GM18520 (cell line): ENCODE results near the gene LUC7L3.
A peak's percentile ranks its signal among the peaks of the same experiment; 100 is the strongest.
"Not testable (repeated sequence)": the region's sequence is repeated elsewhere in the genome, so short reads cannot be mapped to it uniquely, and the experiment has no call there.

Source experiments
- ATAC-seq: cut with Tn5 transposase; IDR thresholded peaks from one replicate; pipeline ENCODE4 v1.9.1; 2021; ENCODE audit not compliant: unreplicated experiment

The LUC7L3 gene, protein sequence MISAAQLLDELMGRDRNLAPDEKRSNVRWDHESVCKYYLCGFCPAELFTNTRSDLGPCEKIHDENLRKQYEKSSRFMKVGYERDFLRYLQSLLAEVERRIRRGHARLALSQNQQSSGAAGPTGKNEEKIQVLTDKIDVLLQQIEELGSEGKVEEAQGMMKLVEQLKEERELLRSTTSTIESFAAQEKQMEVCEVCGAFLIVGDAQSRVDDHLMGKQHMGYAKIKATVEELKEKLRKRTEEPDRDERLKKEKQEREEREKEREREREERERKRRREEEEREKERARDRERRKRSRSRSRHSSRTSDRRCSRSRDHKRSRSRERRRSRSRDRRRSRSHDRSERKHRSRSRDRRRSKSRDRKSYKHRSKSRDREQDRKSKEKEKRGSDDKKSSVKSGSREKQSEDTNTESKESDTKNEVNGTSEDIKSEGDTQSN

DNA sequence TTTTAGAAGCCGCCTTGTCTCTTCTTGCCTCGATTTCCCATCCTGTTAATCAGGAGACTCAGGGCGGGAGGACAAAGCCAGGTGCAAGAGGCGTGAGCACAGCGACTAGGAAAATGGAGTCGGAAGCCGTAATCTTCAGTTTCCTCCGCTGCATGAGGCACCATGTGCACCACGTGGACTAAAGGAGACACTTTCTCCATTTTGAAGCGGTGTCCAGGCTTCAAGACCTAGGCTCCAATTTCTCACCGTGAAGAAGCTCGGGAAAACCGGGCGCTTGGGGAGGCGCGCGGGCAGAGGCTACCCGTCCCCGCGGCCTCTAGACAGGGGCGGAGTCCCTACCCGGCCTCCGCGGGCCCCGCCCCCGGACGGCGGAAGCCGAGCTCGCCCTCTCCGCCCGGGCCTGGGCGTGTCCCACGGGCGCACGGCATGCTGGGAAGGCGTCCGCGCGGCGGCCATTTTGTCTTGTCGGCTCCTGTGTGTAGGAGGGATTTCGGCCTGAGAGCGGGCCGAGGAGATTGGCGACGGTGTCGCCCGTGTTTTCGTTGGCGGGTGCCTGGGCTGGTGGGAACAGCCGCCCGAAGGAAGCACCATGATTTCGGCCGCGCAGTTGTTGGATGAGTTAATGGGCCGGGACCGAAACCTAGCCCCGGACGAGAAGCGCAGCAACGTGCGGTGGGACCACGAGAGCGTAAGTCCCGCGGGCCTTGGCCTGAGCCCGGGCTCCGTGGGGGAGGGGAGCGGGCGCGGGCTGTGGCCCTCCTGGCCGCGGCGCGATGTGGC lies at the start of gene LUC7L3:
TSS of gene LUC7L3 (plus strand) at position 460 of the 780 bp plus-strand sequence. CDS start at position 590, 130 bp downstream.
- ATAC-seq: peak; percentile 87

DNA sequence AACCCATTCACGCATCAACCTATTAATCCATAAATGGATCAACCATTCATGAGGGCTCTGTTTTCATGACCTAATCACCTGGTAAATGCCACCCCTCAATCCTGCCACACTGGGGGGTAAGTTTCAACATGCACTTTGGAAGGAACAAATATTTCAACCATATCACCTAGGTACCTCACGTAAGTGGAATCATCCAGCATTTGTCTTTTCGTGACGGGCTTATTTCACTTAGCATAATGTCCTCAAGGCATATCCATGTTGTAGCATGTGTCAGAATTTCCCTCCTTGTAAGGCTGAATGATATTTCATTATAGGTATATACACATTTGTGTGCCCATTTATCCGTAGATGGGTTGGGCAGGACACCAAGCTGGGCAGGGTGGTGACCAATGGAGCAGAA lies 47.3 kb upstream of the LUC7L3 start:
- ATAC-seq: no peak

DNA sequence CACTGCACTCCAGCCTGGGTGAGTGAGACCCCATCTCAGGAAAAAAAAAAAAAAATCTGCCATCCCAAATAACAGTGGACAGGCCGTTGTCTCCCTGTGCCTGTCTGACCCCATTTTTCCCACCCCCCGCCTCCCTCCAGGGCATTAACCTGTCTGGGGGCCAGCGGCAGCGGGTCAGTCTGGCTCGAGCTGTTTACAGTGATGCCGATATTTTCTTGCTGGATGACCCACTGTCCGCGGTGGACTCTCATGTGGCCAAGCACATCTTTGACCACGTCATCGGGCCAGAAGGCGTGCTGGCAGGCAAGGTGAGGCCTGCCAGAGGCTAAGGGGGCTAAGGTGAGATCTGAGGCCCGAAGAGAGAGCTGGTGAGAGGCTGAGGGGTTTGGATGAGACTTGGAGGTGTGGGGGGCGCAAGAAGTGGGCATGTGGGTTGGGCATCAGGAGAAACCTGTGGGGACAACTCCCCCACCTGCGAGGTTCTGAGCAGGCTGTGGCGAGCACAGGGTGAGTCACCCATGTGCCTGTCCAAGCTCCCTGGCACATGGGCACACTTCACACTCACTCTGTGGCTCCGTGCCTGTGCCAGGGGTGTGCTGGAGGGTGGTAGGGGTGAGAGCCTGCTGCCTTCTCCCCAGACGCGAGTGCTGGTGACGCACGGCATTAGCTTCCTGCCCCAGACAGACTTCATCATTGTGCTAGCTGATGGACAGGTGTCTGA lies 46.4 kb upstream of the LUC7L3 start:
- no peak for ATAC-seq

DNA sequence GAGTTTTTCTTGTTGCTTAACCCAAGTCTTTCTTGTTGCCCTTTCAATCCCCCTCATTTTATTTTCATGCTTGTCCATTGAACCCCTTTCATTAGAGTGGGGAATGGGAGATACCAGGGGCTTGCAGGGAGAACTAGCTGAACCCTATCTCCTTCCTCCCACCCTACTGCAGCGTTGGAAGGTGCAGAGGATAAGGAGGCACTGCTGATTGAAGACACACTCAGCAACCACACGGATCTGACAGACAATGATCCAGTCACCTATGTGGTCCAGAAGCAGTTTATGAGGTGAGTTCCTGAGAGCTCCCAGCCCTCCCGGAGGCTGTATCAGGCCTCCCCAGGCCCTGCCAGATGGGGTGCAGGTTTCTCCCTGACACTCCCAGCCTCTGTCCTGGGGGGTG lies 44.2 kb upstream of the LUC7L3 start:
- no peak for ATAC-seq

DNA sequence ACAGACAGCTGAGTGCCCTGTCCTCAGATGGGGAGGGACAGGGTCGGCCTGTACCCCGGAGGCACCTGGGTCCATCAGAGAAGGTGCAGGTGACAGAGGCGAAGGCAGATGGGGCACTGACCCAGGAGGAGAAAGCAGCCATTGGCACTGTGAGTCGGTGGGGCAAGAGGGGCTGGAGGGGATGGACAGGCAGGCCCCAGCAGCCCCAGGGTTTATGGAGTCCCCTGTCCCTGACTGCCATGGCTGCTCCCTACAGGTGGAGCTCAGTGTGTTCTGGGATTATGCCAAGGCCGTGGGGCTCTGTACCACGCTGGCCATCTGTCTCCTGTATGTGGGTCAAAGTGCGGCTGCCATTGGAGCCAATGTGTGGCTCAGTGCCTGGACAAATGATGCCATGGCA lies 43.8 kb upstream of the LUC7L3 start:
- no peak for ATAC-seq

DNA sequence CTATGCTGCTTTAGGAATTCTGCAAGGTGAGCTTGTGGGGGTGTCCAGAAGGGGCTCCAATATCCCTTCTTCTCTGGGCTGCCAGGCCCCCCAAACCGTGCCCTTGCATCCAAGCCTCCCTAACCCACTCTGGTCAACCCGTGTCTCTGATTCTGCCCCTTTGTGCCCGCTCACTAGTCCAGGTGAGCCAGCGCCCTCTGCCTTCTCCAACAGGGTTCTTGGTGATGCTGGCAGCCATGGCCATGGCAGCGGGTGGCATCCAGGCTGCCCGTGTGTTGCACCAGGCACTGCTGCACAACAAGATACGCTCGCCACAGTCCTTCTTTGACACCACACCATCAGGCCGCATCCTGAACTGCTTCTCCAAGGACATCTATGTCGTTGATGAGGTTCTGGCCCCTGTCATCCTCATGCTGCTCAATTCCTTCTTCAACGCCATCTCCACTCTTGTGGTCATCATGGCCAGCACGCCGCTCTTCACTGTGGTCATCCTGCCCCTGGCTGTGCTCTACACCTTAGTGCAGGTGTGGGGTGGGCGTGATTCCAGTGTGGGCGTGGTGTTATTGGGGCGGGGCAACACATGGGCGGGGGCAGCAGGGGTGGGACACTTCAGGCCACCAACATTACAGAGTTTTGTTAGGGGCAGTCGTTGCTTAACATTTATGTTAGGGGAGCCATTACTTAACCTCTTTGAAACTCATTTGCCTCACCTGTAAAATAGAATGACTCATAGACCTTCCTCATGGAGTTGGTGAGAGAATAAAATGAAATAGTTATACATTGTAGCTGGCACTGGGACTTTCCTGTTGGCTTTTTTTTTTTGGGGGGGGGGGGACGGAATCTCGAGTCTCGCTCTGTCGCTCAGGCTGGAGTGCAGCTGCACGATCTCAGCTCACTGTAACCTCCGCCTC lies 43.1 kb upstream of the LUC7L3 start:
- no peak for ATAC-seq

DNA sequence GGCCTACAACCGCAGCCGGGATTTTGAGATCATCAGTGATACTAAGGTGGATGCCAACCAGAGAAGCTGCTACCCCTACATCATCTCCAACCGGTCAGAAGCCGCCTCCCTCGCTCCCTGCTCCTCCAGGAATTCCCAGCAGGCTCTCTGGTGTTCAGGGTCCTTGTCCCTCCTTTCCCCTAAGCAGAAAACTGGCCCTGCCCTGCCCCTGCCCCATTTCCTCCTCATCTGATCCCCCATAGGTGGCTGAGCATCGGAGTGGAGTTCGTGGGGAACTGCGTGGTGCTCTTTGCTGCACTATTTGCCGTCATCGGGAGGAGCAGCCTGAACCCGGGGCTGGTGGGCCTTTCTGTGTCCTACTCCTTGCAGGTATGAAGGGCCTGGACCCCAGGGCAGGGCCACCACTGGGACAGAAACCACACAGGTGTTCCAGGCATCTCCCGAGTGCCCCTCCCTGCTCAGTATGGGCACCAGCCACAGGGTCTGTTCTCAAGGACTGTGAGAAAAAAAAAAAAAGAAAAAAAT lies 41.5 kb upstream of the LUC7L3 start:
- no peak for ATAC-seq

DNA sequence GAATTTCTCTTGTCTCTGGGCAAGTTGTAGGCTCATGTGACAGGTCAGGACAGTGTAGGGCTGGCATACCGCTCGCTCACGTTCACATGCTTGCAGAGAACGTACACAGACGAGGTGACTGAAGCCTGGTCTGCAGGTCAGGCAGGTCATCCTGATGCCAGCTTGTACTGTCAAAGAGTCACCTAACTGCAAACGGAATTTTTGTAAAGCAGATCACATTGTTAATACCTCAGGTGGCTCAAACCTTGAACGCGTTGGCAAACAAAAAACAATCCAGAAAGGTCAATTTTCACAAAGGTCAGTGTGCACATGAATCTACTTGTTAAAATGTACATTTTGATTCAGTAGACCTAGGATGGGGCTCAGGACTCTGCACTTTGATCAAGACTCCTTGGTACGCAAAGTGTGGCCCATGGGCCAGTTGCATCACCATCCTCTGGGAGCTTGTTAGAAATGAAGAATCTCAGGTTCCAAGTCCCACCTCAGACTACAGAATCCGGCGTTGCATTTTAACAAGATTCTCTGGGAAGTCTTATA lies 40.3 kb upstream of the LUC7L3 start:
- no peak for ATAC-seq

DNA sequence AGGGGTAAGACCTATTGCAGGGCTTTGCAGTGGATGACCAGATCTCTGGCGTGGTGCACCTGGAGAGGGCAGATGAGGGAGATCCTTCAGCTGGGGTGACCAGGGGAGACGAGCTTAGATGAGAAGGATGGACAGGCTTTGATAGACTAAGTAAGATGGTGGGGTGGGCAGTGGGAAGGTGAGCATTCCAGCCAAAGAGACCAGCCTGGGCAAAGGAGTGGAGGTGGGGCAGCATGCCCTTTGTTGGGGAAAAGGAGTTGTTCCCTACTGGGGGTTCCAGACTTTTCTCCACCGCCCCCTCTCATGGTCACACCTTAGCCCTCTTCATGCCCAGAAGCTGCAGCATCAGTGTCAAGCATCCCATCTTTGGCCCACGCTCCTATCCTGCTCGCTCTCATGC lies 39.3 kb upstream of the LUC7L3 start:
- ATAC-seq: no peak

DNA sequence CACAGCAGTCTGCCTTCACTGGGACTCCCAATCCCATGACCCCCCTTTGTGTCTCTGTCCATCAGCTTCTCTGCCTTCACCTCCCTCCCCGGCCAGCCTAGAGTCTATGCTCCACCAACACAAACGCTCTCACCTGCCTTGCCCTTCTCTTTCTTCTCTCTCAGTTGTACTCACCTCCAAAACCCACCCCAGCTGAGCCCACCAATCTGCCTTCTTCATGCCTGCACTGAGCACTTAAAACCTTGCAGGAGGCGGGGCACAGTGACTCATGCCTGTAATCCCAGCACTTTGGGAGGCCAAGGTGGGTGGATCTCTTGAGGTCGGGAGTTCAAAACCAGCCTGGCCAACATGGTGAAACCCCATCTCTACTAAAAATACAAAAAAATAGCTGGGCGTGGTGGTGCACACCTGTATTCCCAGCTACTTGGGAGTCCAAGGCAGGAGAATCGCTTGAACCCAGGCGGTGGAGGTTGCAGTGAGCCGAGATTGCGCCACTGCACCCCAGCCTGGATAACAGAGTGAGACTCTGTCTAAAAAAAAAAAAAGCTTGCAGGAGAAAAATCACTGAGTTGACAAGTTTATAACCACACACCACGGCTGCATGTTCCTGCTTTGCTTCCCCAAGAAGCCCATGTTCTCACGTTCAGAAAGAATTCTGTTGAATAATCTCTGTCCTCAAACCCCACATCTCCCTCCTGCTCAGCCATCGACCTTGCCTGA lies 38.7 kb upstream of the LUC7L3 start:
- ATAC-seq: not testable (repeated sequence)

DNA sequence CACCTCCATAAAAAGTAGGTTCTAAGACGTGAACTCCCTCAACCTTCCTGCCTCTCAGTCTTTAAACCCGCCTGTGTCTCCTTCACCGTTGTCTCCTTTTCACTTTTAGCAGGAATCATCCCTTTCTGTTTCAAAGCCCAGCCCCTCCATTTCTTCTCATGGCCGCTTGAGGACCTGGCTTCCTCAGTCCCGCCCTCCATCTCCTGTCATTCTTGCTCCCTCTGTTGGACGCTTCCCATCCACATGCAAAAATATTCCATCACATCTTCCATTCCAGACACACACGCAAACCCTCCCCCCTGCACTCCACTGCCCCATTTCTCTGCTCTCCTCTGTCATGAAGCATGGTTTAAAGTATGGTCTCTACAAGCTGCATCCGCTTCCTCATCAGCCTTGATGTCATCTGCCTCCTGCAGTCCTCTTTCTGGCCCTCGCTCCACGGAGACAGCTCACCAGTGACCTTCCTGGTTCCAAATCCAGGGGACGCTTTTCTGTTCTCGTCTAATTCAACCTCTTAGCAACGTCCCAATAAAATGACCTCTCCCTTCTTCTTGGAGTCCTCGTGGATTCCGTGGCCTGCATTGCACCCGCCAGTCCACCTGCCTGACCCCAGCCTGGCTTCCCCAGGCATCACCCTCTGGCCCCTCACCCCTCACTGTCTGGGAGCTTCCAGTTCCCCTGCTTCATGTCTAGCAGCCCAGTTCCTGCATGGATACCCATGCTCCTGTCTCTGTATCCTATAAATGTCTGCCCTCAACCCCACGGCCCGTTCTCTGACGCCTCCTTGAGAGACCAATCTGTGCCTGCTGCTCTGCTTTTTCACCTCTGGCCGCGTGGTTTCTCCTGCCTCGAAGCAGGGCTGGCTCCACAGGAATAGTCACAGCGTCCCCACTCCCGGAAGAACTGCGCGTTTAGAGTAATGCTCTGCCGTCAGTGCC lies 37.9 kb upstream of the LUC7L3 start:
- no peak for ATAC-seq

DNA sequence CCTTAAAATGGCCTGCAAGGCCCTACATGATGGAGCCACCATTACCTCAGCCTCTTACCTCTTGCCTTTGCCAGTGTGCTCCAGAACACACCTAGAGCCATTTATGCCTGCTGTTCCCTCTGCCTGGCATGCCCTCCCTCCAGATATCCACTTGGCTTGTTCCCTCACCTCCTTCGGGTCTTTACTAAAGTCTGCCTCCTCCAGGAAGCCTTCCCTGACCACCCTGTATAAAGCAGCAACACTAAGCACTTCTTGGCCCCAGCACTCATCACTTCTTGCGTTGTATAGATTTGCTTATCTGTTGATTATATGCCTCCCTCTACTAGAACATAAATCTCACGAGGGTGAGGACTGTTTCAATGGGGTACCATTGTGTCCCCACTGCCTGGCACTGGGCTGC lies 37.0 kb upstream of the LUC7L3 start:
- no peak for ATAC-seq

DNA sequence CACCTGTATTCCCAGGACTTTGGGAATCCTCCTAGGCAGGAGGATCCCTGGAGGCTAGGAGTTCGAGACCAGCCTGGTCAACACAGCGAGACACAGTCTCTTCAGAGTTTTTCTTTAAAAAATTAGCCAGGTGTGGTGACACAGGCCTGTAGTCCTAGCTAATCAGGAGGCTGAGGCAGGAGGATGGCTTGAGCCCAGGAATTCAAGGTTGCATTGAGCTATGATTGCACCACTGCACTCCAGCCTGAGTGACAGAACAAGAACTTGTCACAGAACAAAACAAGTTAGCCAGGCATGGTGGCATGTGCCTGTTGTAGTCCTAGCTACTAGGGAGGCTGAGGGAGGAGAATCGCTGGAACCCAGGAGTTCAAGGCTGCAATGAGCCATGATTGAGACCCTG lies 36.5 kb upstream of the LUC7L3 start:
- no peak for ATAC-seq

DNA sequence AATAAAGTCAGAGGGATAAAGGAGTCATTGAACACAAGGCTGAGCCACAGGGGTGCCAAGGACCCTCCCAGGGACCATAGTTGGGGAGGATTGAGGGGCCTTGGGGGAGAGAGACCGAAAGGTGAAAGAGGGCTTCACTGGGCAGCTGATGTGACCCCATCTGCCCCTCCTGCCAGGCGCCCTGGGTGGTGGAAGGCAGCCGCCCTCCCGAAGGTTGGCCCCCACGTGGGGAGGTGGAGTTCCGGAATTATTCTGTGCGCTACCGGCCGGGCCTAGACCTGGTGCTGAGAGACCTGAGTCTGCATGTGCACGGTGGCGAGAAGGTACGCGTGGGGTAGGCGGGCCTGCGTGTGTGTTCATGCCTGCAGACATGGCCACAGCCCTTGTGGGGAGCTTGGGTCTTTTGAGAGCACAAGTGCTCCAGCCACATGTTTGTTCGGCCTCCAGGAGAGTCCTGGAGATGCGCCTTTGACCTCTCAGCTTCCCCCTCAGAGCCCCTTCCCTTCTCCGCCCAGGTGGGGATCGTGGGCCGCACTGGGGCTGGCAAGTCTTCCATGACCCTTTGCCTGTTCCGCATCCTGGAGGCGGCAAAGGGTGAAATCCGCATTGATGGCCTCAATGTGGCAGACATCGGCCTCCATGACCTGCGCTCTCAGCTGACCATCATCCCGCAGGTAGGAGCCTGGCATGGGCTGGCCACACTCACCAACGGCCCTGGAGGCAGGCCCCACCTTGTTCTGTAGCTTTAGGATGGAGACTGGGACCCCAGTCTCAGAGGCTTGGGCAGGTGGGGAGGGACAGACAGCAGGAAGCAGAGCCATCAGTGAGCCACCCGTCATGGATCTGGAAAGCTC lies 35.7 kb upstream of the LUC7L3 start:
- ATAC-seq: no peak

DNA sequence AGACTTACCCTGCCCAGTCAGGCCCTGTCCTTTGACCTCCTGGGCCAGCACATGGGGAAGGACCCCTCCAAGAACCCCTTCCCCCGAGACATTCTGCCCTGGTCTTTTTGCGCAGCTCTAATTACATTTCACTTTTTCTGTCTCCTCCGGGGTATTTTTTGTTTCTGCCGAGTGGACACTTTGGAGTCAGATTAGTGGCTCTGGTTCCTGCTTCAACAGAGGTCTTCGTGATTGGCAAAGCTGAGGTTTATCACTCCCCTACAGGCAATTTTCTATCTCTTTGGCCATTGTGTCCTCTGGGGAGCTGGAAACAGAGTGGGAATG lies 35.2 kb upstream of the LUC7L3 start:
- no peak for ATAC-seq

DNA sequence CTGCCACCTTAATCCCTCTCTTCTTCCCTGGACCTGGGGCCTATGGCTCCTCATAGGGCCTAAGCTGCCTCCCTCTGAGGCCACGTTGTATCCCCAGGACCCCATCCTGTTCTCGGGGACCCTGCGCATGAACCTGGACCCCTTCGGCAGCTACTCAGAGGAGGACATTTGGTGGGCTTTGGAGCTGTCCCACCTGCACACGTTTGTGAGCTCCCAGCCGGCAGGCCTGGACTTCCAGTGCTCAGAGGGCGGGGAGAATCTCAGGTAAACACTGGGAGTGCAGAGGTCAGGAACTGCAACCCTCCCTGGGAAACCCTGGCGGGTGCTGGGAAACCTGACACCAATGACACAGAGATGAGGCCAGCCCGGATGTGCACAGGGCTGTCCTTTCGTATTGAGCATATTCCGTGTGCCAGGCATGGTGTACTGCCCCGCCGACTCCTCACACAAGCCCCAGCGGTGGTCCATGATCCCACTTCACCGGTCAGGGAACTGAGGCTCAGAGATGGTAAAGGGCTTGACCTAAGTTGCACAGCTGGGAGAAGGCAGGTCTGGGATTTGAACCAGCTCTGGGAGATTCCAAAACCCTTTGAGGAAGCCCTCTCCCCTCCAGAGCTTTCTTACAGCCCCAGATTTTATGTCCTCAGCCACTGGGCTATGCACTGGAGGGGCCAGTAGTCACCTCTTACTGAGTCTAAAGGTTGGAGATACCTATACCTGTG lies 34.6 kb upstream of the LUC7L3 start:
- ATAC-seq: no peak

DNA sequence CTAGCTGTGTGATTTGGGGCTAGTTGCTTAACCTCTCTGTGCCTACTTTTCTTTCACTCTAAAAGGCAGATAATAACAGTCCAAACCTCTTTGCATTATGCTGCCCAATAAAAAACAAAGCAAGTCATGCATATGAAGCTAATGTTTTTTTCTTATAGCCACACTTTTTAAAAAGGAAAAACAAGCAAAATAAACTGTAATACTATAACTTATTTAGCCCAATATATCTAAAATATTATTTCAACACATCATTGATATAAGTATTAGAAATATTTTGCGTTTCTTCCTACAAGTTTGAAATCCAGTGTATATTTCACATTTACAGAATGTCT lies 34.1 kb upstream of the LUC7L3 start:
- ATAC-seq: no peak
